ENCODE measurements around the gene MT1F. TPM values are rescaled to one million over a fixed set of nuclear protein-coding genes. Genes with fewer than 3 reads are reported as not detected.
"Not testable (repeated sequence)": the region's sequence is repeated elsewhere in the genome, so short reads cannot be mapped to it uniquely, and the experiment has no call there.

Gene MT1F
- polyA plus RNA-seq, 5 donors = 4.7 to 11.0 (median 5.7) TPM

DNA sequence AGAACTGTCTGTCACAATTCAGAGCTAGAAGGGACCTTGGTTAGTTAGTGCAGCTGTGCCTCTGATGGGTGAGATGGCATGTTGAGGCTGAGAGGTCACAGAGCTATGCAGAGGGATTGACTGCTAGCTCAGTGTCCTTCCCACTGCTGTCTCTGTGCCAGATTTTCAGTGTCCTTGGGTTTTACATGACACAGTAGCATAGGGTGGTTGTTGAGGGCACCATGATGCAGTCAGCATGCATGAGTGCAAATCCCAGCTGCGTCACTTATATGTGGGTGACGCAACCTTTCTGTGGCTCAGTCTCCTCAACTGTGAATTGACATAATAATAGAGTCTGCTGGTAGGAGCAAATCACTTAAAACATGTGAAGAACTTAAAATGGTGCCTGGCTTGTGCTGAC lies 16.6 kb upstream of the MT1F start:
- no peak for DNase-seq

- DNase-seq = no peak
These were observed 14.5 kb upstream of the MT1F start for GRCh38 chr16:56643080-56643778.

DNA sequence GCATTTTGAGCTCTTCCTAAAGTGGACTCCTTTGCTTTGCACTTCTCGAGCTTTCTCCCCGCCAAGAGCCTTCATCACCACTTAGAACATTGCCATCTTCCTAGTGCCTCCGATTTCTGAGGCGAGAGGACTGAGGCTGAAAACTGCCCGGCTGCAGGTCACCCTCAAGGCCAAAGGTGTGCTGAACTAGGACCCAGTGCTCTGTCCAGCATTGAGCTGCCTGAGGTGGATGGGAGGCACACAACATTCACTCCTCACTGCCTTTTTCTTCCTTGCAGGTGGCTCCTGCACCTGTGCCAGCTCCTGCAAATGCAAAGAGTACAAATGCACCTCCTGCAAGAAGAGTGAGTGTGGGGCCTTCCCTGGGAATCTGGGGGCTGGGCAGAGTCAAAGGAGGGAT lies 13.9 kb upstream of the MT1F start:
- DNase-seq = no peak

GRCh38 chr16:56645311-56645710 lies 12.4 kb upstream of the MT1F start:
- no peak for DNase-seq

DNA sequence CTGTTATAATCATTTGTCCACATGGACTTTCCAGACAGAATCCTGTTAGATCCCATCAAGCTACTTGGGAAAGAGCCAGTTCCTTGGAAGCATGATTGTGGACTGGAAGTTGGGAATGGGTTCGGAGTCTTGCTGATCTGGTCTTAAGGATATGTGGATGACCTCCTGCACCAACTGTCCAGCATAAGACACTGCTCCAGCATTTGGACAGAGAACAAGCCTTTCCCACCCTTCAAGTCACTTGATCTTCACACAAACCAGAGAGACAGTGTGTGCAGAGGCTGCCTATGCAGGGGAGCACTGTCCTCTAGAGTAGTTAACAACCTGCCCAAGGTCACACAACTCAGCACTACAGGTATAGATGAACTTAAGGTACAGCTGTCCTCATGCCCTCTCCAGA lies 11.9 kb upstream of the MT1F start:
- no peak for DNase-seq

DNA sequence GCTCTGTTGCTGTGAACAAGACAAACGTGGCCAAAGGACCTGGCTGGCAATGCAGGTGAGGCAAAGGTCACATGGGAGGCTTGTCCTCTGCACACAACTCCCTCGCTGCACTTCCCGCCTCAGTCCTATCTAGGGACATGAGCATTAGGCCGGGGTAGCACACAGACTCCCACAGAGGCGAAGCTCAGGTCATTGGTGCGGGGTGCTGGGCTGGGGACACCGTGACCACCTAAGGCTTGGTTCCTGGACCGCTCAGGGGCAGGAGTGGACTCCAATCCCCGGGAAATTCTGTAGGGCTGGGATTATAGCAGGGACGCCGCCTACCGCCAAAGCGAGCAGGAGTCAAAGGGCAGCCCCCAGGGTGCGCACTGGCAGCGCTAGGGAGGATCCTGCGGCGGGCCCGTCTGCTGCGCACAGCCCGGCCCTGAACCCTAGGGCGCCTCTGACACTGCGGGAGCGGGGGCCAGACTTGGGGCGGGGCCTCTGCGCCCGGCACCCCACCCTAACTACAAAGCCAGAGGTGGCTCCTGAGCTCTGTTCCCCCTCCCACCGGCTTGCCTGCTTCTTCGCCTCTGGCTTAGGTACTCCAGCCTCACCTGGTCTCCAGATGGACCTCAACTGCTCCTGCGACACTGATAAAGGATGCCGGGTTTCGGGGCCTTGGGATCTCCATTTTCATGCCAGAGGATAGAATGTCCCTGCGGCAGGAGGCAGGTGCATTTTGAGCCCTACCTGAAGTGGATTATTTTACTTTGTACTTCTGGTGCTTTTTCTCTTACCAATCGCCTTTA lies 9.9 kb upstream of the MT1F start:
- DNase-seq = no peak

DNA sequence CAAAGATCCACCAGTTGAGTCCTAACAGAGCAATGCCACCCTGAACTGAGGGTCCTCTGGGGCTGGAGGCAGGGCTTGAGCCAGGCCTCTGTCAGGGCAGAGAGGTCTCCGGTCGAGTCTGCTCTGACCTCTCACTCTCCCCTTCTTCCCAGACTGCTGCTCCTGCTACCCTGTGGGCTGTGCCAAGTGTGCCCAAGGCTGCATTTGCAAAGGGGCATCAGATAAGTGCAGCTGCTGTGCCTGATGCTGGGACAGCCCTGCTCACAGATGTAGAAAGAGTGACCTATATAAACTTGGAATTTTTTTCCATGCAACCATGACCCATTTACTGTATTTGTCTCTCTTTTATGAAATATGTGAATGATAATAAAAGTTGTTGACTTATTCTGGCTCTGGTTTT lies 8.5 kb upstream of the MT1F start:
- no peak for DNase-seq

- DNase-seq = no peak
These were observed 7.9 kb upstream of the MT1F start for GRCh38 chr16:56649820-56650219.

DNA sequence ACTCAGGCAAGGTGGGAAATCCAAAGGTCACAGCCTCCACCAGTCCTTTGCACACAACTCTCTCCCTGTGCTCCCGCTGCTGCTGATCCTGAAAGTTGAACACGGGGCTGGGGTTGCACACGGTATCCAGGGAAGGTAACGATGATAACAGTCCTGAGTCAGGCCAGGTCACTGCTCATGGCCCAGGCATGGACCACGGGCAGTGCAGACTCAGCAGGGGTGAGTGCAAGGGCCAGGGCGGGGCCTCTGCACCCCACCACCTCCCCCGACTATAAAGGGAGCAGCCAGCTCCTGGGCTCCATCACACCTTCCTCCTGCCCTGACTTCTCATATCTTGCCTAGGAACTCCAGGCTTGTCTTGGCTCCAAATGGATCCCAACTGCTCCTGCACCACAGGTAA lies 6.2 kb upstream of the MT1F start, which contains the start of gene MT1B:
MT1B (plus strand) TSS at position 301 of the 400 bp plus-strand sequence; CDS start at position 369, 68 bp downstream.
- no peak for DNase-seq

DNA sequence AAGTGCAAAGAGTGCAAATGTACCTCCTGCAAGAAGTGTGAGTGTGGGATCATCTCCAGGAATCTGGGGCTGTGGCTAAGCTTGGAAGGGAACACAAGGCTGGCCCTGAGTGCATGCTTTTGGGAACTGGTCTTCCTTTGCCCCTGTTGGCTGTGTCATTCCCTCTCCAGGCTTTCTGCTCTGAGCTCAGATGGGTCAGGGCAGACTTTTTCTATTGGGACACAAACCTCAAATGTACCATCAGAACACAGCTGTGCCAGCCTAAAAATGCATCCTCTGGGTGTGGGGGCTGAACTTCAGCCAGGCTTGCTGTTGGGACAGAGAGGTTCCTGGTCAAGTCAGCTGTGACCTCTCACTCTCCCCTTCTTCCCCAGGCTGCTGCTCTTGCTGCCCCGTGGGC lies 5.2 kb upstream of the MT1F start:
- no peak for DNase-seq

- no peak for DNase-seq
These were observed 4.5 kb upstream of the MT1F start for GRCh38 chr16:56653218-56653617.

GRCh38 chr16:56658327-56658875 lies 642 bp downstream of the MT1F start:
- DNase-seq = no peak

GRCh38 chr16:56662357-56663354 lies 4.9 kb downstream of the MT1F start:
- DNase-seq = no peak

DNA sequence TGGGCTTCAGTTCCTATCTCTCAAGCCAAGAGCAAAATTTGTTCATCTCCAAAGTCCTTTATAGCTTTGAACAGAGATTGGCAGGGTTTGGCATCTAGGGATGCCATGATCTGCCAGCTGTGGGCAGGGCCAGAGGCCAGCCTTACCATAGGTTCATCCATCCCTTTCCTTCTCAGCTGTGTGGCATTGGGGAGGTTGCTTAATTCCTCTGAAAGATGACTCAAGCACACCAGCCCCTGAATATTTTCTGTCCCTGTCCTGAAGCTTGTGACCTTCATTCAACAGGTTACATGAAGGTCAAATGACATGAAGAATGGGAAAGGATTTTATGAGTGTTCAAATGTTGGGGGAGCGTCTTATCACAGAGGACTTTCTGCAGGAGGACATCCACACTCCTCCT lies 6.7 kb downstream of the MT1F start:
- no peak for DNase-seq

DNA sequence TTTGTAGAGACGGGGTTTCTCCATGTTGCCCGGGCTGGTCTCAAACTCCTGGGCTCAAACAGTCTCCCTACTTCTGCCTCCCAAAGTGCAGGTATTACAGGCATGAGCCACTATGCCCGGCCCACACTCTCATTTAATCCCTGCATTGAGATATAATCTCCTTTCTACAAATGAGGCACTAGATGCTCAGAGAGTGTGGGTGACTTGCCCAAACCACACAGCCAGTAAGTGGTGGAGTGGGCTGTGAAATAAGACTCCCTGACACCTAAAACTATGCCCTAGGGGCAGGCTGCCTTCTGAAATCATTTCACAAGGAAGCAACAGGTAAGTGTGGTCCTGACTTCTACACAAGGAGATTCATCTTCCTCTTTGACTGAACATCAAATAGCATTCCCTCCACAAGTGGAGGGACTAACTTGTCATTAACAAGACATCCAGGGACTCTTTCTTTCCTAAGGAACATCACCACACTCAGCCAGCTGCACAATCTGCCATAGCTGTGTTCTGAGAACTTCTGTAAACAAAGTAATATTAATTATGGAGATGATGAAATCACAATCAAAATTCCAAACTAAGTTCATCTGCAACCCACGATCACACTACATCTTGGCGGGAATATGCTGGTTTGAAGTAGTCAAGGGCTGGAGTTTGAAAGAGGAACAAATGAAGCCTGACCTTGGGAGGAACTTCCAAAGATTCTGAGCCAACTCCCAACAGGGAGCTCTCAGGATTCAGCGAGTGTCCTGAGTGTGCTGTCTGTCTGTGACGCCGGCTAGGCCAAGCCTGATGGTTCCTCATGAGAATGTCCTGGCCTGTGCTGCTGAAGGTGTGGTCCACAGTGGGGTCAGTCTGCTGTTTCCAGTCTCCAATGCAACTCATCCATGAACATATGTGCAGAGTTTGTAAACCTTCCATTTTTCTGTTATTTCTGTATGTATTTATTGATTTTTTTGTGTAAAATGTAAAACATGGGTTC lies 7.8 kb downstream of the MT1F start:
- not testable (repeated sequence) for DNase-seq

- DNase-seq = no peak
These were observed 10.1 kb downstream of the MT1F start, which contains the start of gene MT1G for GRCh38 chr16:56667581-56668571. TSS of gene MT1G (minus strand) at chr16:56668065. CDS start at chr16:56667993, 72 bp downstream.

DNA sequence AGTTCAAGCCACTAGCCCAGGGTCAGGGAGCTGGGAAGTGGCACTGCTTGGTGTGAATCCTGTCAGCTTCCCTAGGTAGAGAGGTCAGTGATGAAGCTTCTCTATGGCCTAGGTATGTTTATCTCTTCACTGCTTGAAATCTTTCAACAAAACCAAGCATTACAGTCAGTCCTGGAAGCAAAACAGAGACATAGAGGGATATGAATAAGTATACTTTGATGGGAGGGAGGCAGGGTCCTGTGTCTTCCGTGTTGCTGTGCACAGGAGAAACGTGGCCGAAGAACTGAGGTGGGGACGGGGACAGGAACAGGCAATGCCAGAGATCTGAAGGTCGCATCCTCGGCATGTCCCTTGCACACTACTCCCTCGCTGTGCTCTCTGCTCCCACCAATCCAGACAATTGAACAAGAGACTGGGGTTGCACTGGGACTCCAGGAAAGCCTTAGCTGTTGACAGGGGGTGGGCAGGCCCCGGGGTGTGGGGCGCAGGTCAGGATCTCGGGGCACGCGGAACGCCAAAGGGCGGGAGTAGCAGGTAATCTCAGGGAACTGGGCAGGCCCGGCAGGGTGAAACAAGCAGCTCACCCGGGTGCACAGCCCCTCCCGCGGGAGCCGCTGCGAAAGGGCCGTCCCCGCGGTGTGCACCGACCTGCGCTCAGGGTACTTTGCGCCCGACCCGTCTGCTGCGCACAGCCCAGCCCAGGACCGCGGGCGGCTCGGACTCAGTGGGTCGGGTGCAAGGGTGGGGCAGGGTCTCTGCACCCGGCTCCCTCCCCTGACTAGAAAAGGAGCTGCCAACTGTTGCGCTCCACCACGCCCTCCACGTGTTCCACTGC lies 11.5 kb downstream of the MT1F start, which contains the start of gene MT1H:
MT1H (plus strand) TSS at position 810 of the 835 bp plus-strand sequence. CDS start 71 bp downstream, outside the sequence.
- no peak for DNase-seq
